ENCODE measurements around the gene SKAP1. TPM values are rescaled to one million over a fixed set of nuclear protein-coding genes. Genes with fewer than 3 reads are reported as not detected.
"Not testable (repeated sequence)": the region's sequence is repeated elsewhere in the genome, so short reads cannot be mapped to it uniquely, and the experiment has no call there.

The SKAP1 gene
- total RNA-seq, 4 donors from 2014 or later, result 0.93 to 1.9 (median 1.1) TPM; not detected in 1

- TF ChIP-seq, protein P1, sequence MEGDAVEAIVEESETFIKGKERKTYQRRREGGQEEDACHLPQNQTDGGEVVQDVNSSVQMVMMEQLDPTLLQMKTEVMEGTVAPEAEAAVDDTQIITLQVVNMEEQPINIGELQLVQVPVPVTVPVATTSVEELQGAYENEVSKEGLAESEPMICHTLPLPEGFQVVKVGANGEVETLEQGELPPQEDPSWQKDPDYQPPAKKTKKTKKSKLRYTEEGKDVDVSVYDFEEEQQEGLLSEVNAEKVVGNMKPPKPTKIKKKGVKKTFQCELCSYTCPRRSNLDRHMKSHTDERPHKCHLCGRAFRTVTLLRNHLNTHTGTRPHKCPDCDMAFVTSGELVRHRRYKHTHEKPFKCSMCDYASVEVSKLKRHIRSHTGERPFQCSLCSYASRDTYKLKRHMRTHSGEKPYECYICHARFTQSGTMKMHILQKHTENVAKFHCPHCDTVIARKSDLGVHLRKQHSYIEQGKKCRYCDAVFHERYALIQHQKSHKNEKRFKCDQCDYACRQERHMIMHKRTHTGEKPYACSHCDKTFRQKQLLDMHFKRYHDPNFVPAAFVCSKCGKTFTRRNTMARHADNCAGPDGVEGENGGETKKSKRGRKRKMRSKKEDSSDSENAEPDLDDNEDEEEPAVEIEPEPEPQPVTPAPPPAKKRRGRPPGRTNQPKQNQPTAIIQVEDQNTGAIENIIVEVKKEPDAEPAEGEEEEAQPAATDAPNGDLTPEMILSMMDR (IDR thresholded peaks at IDR 0.05), result no peak
- DNase-seq (ENCODE audit: low spot score) (no peak), ATAC-seq (ENCODE audit: low FRiP score) (no peak)
Measured at GRCh38 chr17:48427598-48427997, 2.4 kb downstream of the SKAP1 start.

DNA sequence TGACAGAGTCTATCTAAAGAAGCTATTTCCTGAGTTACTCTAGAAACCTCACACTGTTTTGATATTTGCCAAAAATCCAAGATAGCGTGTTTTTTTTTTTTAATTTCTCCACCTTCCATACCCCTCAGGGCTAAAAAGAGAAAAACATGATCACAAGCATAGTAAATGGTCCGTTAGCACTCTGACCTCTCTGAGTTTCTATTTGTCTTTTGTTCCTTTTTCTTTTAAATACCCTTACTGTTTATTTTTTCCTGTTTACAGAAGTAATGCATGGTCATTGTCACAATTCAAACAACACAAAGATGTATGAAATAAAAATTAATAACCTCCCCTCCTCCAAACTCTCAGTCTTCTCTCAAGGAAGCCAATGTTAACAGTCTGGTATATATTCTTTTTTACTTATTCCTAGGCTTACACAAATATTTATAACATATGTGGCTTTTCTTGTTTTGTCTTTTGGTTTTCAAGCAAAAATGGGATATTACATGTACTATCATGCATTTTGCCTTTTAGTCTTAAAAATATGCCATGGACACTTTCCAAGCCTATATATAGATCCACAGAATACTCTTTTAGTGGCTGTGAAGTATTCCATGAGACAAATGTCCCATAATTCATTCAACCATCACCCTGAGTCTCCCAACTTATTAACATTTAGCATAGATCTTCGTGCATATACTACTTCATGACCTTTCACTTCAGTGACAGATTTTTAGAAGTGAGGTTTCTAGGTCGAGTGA lies 3.1 kb downstream of the SKAP1 start:
- TF ChIP-seq, protein P1 (IDR thresholded peaks at IDR 0.05), result no peak
- ATAC-seq (ENCODE audit: low FRiP score) (no peak), DNase-seq (ENCODE audit: low spot score) (no peak)

GRCh38 chr17:48426019-48426665 lies 3.9 kb downstream of the SKAP1 start:
- DNase-seq (ENCODE audit: low spot score) (no peak), ATAC-seq (ENCODE audit: low FRiP score) (no peak)
- TF ChIP-seq, protein P1 (IDR thresholded peaks at IDR 0.05), result no peak

DNA sequence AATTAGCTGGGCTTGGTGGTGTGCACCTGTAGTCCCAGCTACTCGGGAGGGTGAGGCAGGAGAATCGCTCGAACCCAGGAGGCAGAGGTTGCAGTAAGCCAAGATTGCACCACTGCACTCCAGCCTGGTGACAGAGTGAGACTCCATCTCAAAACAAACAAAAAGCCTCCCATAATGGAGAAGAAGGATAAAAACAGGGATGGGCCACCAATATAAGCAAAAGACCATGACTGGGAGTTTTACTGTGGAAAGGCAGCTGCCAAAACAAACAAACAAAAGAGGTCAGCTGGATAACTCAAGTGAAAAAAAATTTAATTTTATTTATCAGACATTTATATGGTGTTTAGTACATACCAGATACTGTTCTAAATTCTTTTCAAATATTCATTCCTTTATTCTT lies 8.0 kb downstream of the SKAP1 start:
- DNase-seq (ENCODE audit: low spot score); ATAC-seq (ENCODE audit: low FRiP score): not testable (repeated sequence)

GRCh38 chr17:48420823-48421222 lies 9.2 kb downstream of the SKAP1 start:
- no peak for DNase-seq (ENCODE audit: low spot score)
- ATAC-seq (ENCODE audit: low FRiP score), result no peak
- TF ChIP-seq, protein P1 (IDR thresholded peaks at IDR 0.05), result no peak

- no peak for ATAC-seq (ENCODE audit: low FRiP score)
- TF ChIP-seq, protein P1 (IDR thresholded peaks at IDR 0.05), result no peak
- no peak for DNase-seq (ENCODE audit: low spot score)
Measured at GRCh38 chr17:48416971-48417370, 13.0 kb downstream of the SKAP1 start.

- TF ChIP-seq, protein P1 (IDR thresholded peaks at IDR 0.05), result no peak
- ATAC-seq (ENCODE audit: low FRiP score) (no peak), DNase-seq (ENCODE audit: low spot score) (no peak)
Measured at GRCh38 chr17:48413613-48414405, 16.2 kb downstream of the SKAP1 start.

Data from omental fat pad (tissue), 4 donors.